HepG2 (cell line): ENCODE measurements around the gene SRSF12. TPM values are rescaled to one million over a fixed set of nuclear protein-coding genes. Genes with fewer than 3 reads are reported as not detected.
A peak's percentile ranks its signal among the peaks of the same experiment; 100 is the strongest.

Source experiments
- ATF7 ChIP-seq, 2 experiments: fragments of 450-650 bp in 1 of 2; sonication (generic) in 1 of 2; formaldehyde crosslinking in 1 of 2; IDR thresholded peaks; 2 replicates each; pipeline versions ENCODE4 v1.4.0 to v1.6.1; 2016 to 2020; ENCODE audit warnings: antibody characterized with exemption in 1 of 2, mild to moderate bottlenecking in 1 of 2, missing genetic modification reagents in 1 of 2
- BCL6 ChIP-seq: IDR thresholded peaks from 2 replicates; pipeline ENCODE4 v1.6.1; 2016; ENCODE audit warnings: missing genetic modification reagents, missing compliant biosample characterization
- BRF2 ChIP-seq: sonication (generic); formaldehyde crosslinking; IDR thresholded peaks from 2 replicates; pipeline ENCODE4 v1.8.1; 2022; ENCODE audit warnings: mild to moderate bottlenecking, missing genetic modification reagents
- KMT2A ChIP-seq: sonication (generic); formaldehyde crosslinking; IDR thresholded peaks from 2 replicates; pipeline ENCODE4 v1.4.0; 2020; ENCODE audit warnings: missing genetic modification reagents
- MED13 ChIP-seq: sonication (generic); formaldehyde crosslinking; IDR thresholded peaks from 2 replicates; pipeline ENCODE4 v1.5.0; 2020; ENCODE audit warnings: missing genetic modification reagents
- ZNF12 ChIP-seq: sonication (generic); formaldehyde crosslinking; IDR thresholded peaks from 2 replicates; pipeline ENCODE4 v1.5.0; 2020; ENCODE audit warnings: missing genetic modification reagents
- ZNF354B ChIP-seq: sonication (generic); formaldehyde crosslinking; IDR thresholded peaks from 2 replicates; pipeline ENCODE4 v1.8.0; 2022; ENCODE audit warnings: mild to moderate bottlenecking, missing genetic modification reagents
- ZNF709 ChIP-seq: sonication (generic); formaldehyde crosslinking; IDR thresholded peaks from 2 replicates; pipeline ENCODE4 v1.5.0; 2020; ENCODE audit warnings: mild to moderate bottlenecking, missing genetic modification reagents
- ZNF83 ChIP-seq: sonication (generic); formaldehyde crosslinking; IDR thresholded peaks from 2 replicates; pipeline ENCODE4 v1.4.0; 2020; ENCODE audit warnings: missing genetic modification reagents, mild to moderate bottlenecking, borderline replicate concordance
- ZNF878 ChIP-seq: sonication (generic); formaldehyde crosslinking; IDR thresholded peaks from 2 replicates; pipeline ENCODE4 v1.8.1; 2023; ENCODE audit warnings: mild to moderate bottlenecking, missing genetic modification reagents, moderate library complexity
- ZSCAN30 ChIP-seq: sonication (generic); formaldehyde crosslinking; IDR thresholded peaks from 2 replicates; pipeline ENCODE4 v1.5.0; 2020; ENCODE audit warnings: mild to moderate bottlenecking, missing genetic modification reagents
- polyA plus RNA-seq, 8 experiments: library from polyadenylated mRNA; depleted of rRNA in 3 of 8; stranded (reverse) in 7 of 8; unstranded in 1 of 8; fragments of >200 nt; fragmentation: Illumina TruSeq in 4 of 8; extraction: Trizol in 4 of 8; gene quantifications; 2 replicates each; pipeline versions ENCODE4 v1.2.1 to v1.2.3, GENCODE V29; 2011 to 2016; ENCODE audit warnings: low read depth in 4 of 8, missing spikeins in 1 of 8, mixed read lengths in 1 of 8; ENCODE audit not compliant: insufficient read depth in 1 of 8
- total RNA-seq, 5 experiments: library from RNA; depleted of rRNA; stranded (reverse); fragments of >200 nt; fragmentation: Illumina TruSeq; extraction: Trizol; gene quantifications; 2 replicates each; pipeline ENCODE4 v1.2.3, GENCODE V29; 2016; ENCODE audit warnings: low read depth in 1 of 5
- TF ChIP-seq, protein P1 (sequence below), 2 experiments: fragments of 450-650 bp in 1 of 2; sonication (generic) in 1 of 2; formaldehyde crosslinking in 1 of 2; IDR thresholded peaks; 2 replicates each; pipeline versions ENCODE4 v1.6.1 to v1.8.0; 2016 to 2022; ENCODE audit warnings: antibody characterized with exemption in 1 of 2, mild to moderate bottlenecking in 1 of 2, missing genetic modification reagents in 1 of 2
- TF ChIP-seq, protein P2 (sequence below): sonication (generic); formaldehyde crosslinking; IDR thresholded peaks from 2 replicates; pipeline ENCODE4 v1.5.0; 2020; ENCODE audit warnings: mild to moderate bottlenecking, missing genetic modification reagents, borderline replicate concordance

SRSF12 gene
- total and polyA plus RNA-seq, 2 of the 13 experiments (the other 11 are each of a cell fraction or from before 2014, with no cell fraction given) = 1.7 to 1.9 TPM

GRCh38 chr6:89145956-89146717, 28.3 kb upstream of the SRSF12 start, which contains the start of gene PM20D2 (continued):
- TF ChIP-seq, protein P1, sequence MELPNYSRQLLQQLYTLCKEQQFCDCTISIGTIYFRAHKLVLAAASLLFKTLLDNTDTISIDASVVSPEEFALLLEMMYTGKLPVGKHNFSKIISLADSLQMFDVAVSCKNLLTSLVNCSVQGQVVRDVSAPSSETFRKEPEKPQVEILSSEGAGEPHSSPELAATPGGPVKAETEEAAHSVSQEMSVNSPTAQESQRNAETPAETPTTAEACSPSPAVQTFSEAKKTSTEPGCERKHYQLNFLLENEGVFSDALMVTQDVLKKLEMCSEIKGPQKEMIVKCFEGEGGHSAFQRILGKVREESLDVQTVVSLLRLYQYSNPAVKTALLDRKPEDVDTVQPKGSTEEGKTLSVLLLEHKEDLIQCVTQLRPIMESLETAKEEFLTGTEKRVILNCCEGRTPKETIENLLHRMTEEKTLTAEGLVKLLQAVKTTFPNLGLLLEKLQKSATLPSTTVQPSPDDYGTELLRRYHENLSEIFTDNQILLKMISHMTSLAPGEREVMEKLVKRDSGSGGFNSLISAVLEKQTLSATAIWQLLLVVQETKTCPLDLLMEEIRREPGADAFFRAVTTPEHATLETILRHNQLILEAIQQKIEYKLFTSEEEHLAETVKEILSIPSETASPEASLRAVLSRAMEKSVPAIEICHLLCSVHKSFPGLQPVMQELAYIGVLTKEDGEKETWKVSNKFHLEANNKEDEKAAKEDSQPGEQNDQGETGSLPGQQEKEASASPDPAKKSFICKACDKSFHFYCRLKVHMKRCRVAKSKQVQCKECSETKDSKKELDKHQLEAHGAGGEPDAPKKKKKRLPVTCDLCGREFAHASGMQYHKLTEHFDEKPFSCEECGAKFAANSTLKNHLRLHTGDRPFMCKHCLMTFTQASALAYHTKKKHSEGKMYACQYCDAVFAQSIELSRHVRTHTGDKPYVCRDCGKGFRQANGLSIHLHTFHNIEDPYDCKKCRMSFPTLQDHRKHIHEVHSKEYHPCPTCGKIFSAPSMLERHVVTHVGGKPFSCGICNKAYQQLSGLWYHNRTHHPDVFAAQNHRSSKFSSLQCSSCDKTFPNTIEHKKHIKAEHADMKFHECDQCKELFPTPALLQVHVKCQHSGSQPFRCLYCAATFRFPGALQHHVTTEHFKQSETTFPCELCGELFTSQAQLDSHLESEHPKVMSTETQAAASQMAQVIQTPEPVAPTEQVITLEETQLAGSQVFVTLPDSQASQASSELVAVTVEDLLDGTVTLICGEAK (IDR thresholded peaks at IDR 0.05) = no peak
- TF ChIP-seq, protein P1 (CRISPR knock-in tag; IDR thresholded peaks at IDR 0.05) = peak; percentile 79; the same call in 1 of the 2 replicates
- TF ChIP-seq BCL6 (CRISPR knock-in tag) (peak; percentile 64; the same call in 1 of the 2 replicates), ZSCAN30 (CRISPR knock-in tag) (0 out of 2 replicates have a peak, but pooled peaks have one; percentile 40), ZNF878 (peak; percentile 88; the same call in 1 of the 2 replicates), ZNF12 (0 out of 2 replicates have a peak, but pooled peaks have one; percentile 11), MED13 (peak; percentile 70; the same call in 1 of the 2 replicates), ZNF709 (CRISPR knock-in tag) (peak; percentile 97), ATF7 (IDR thresholded peaks at IDR 0.05) (no peak), ATF7 (CRISPR knock-in tag; IDR thresholded peaks at IDR 0.05) (no peak), BRF2 (CRISPR knock-in tag) (peak; percentile 86; the same call in 1 of the 2 replicates), ZNF354B (CRISPR knock-in tag) (peak; percentile 71; the same call in 1 of the 2 replicates), ZNF83 (CRISPR knock-in tag) (peak; percentile 84; the same call in 1 of the 2 replicates), KMT2A (CRISPR knock-in tag) (peak; percentile 79)
- TF ChIP-seq, protein P2, sequence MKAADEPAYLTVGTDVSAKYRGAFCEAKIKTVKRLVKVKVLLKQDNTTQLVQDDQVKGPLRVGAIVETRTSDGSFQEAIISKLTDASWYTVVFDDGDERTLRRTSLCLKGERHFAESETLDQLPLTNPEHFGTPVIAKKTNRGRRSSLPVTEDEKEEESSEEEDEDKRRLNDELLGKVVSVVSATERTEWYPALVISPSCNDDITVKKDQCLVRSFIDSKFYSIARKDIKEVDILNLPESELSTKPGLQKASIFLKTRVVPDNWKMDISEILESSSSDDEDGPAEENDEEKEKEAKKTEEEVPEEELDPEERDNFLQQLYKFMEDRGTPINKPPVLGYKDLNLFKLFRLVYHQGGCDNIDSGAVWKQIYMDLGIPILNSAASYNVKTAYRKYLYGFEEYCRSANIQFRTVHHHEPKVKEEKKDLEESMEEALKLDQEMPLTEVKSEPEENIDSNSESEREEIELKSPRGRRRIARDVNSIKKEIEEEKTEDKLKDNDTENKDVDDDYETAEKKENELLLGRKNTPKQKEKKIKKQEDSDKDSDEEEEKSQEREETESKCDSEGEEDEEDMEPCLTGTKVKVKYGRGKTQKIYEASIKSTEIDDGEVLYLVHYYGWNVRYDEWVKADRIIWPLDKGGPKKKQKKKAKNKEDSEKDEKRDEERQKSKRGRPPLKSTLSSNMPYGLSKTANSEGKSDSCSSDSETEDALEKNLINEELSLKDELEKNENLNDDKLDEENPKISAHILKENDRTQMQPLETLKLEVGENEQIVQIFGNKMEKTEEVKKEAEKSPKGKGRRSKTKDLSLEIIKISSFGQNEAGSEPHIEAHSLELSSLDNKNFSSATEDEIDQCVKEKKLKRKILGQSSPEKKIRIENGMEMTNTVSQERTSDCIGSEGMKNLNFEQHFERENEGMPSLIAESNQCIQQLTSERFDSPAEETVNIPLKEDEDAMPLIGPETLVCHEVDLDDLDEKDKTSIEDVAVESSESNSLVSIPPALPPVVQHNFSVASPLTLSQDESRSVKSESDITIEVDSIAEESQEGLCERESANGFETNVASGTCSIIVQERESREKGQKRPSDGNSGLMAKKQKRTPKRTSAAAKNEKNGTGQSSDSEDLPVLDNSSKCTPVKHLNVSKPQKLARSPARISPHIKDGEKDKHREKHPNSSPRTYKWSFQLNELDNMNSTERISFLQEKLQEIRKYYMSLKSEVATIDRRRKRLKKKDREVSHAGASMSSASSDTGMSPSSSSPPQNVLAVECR (CRISPR knock-in tag) = peak; percentile 92
